GM12878 (cell line): ENCODE results near the gene OPCML.

Experiments used
- CHD1 ChIP-seq: IDR thresholded peaks from 2 replicates; pipeline ENCODE4 v1.6.1; 2012; ENCODE audit warnings: low read depth, low read length, improper control_type of control experiment
- CREM ChIP-seq: IDR thresholded peaks from 2 replicates; pipeline ENCODE4 v1.6.1; 2014; ENCODE audit warnings: antibody characterized with exemption, low read depth
- EGR1 ChIP-seq, 2 experiments: IDR thresholded peaks; 1 replicate in 1 of 2; 2 replicates in 1 of 2; pipeline ENCODE4 v1.6.1; 2011 to 2012; ENCODE audit warnings: low read depth in 2 of 2, low read length in 2 of 2, borderline replicate concordance in 1 of 2, mild to moderate bottlenecking in 1 of 2, moderate library complexity in 1 of 2
- POU2F2 ChIP-seq: IDR thresholded peaks from 3 replicates; pipeline ENCODE4 v1.6.1; 2011; ENCODE audit warnings: low read depth, mild to moderate bottlenecking, low read length, borderline replicate concordance
- TF ChIP-seq, protein P1 (sequence below): IDR thresholded peaks from 2 replicates; pipeline ENCODE4 v1.6.1; 2012; ENCODE audit warnings: mild to moderate bottlenecking, low read depth, low read length
- TF ChIP-seq, protein P2 (sequence below): IDR thresholded peaks from 2 replicates; pipeline ENCODE4 v1.6.1; 2012; ENCODE audit warnings: low read length, inconsistent platforms
- TF ChIP-seq, protein P3 (sequence below): IDR thresholded peaks from 2 replicates; pipeline ENCODE4 v1.6.1; 2012; ENCODE audit warnings: low read depth, low read length, improper control_type of control experiment
- TF ChIP-seq, protein P4 (sequence below): IDR thresholded peaks from 2 replicates; pipeline ENCODE4 v1.6.1; 2012; ENCODE audit warnings: improper control_type of control experiment, low read depth, low read length; ENCODE audit not compliant: insufficient replicate concordance

DNA sequence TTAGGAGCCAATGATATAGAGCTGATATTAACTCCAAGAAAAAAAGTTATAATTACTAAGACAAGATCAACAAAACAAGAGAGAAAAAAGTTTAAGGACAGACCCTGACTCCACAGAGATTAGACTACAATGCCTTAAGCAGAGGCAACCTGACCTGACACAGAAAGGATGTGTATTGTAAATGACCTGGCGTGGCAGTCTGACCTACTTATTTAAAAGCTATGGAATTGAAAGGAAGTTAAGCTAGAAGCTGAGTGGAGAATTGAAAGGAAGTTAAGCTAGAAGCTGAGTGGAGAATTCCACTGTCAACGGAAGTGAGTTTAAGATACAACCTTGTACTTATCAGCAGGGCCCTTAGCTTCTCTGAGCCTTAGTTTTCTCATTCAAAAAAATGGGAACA lies 885.4 kb downstream of the OPCML start:
- no peak for TF ChIP-seq POU2F2
- TF ChIP-seq, protein P1, sequence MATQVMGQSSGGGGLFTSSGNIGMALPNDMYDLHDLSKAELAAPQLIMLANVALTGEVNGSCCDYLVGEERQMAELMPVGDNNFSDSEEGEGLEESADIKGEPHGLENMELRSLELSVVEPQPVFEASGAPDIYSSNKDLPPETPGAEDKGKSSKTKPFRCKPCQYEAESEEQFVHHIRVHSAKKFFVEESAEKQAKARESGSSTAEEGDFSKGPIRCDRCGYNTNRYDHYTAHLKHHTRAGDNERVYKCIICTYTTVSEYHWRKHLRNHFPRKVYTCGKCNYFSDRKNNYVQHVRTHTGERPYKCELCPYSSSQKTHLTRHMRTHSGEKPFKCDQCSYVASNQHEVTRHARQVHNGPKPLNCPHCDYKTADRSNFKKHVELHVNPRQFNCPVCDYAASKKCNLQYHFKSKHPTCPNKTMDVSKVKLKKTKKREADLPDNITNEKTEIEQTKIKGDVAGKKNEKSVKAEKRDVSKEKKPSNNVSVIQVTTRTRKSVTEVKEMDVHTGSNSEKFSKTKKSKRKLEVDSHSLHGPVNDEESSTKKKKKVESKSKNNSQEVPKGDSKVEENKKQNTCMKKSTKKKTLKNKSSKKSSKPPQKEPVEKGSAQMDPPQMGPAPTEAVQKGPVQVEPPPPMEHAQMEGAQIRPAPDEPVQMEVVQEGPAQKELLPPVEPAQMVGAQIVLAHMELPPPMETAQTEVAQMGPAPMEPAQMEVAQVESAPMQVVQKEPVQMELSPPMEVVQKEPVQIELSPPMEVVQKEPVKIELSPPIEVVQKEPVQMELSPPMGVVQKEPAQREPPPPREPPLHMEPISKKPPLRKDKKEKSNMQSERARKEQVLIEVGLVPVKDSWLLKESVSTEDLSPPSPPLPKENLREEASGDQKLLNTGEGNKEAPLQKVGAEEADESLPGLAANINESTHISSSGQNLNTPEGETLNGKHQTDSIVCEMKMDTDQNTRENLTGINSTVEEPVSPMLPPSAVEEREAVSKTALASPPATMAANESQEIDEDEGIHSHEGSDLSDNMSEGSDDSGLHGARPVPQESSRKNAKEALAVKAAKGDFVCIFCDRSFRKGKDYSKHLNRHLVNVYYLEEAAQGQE = no peak
- TF ChIP-seq, protein P2, sequence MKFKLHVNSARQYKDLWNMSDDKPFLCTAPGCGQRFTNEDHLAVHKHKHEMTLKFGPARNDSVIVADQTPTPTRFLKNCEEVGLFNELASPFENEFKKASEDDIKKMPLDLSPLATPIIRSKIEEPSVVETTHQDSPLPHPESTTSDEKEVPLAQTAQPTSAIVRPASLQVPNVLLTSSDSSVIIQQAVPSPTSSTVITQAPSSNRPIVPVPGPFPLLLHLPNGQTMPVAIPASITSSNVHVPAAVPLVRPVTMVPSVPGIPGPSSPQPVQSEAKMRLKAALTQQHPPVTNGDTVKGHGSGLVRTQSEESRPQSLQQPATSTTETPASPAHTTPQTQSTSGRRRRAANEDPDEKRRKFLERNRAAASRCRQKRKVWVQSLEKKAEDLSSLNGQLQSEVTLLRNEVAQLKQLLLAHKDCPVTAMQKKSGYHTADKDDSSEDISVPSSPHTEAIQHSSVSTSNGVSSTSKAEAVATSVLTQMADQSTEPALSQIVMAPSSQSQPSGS = no peak
- TF ChIP-seq, protein P3, sequence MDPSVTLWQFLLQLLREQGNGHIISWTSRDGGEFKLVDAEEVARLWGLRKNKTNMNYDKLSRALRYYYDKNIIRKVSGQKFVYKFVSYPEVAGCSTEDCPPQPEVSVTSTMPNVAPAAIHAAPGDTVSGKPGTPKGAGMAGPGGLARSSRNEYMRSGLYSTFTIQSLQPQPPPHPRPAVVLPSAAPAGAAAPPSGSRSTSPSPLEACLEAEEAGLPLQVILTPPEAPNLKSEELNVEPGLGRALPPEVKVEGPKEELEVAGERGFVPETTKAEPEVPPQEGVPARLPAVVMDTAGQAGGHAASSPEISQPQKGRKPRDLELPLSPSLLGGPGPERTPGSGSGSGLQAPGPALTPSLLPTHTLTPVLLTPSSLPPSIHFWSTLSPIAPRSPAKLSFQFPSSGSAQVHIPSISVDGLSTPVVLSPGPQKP = no peak
- TF ChIP-seq, protein P4, sequence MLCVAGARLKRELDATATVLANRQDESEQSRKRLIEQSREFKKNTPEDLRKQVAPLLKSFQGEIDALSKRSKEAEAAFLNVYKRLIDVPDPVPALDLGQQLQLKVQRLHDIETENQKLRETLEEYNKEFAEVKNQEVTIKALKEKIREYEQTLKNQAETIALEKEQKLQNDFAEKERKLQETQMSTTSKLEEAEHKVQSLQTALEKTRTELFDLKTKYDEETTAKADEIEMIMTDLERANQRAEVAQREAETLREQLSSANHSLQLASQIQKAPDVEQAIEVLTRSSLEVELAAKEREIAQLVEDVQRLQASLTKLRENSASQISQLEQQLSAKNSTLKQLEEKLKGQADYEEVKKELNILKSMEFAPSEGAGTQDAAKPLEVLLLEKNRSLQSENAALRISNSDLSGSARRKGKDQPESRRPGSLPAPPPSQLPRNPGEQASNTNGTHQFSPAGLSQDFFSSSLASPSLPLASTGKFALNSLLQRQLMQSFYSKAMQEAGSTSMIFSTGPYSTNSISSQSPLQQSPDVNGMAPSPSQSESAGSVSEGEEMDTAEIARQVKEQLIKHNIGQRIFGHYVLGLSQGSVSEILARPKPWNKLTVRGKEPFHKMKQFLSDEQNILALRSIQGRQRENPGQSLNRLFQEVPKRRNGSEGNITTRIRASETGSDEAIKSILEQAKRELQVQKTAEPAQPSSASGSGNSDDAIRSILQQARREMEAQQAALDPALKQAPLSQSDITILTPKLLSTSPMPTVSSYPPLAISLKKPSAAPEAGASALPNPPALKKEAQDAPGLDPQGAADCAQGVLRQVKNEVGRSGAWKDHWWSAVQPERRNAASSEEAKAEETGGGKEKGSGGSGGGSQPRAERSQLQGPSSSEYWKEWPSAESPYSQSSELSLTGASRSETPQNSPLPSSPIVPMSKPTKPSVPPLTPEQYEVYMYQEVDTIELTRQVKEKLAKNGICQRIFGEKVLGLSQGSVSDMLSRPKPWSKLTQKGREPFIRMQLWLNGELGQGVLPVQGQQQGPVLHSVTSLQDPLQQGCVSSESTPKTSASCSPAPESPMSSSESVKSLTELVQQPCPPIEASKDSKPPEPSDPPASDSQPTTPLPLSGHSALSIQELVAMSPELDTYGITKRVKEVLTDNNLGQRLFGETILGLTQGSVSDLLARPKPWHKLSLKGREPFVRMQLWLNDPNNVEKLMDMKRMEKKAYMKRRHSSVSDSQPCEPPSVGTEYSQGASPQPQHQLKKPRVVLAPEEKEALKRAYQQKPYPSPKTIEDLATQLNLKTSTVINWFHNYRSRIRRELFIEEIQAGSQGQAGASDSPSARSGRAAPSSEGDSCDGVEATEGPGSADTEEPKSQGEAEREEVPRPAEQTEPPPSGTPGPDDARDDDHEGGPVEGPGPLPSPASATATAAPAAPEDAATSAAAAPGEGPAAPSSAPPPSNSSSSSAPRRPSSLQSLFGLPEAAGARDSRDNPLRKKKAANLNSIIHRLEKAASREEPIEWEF = no peak
- no peak for TF ChIP-seq CREM
- TF ChIP-seq EGR1 (IDR thresholded peaks at IDR 0.05; ENCODE audit: borderline replicate concordance in 1 of 2, low read depth in 2 of 2, low read length in 2 of 2) = no peak
- TF ChIP-seq CHD1 = no peak
